ENCODE measurements around the gene ZC2HC1B. TPM values are rescaled to one million over a fixed set of nuclear protein-coding genes. Genes with fewer than 3 reads are reported as not detected.

Gene ZC2HC1B
- total RNA-seq, 3 donors from 2014 or later, result not detected

DNA sequence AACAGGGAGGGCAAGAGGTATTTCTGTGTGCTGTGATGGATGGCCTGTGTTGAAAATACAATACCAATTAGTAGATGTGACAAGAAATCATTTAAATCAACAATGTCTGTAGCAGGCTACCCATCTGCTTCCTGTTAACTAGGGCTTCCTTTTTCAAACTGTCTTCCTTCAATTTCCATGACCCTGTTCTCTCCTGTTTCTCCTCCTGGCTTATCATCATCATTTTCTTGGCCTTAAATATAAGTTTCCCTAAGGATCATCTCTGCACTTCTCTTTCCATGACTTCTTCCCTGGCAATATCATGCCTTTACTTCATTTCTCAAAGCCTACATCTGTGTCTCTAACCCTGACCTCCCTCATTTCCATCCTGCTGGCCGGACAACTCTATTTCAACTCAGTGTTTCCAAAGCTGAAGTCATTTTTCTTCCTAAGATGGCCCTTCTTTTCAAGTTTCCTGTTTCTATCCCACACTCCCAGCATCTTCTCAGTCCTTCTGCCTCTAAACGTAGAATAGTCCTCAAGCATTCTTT, 18.2 kb downstream of the ZC2HC1B start:
- DNase-seq, result no peak
- no peak for ATAC-seq
- intact Hi-C loops (cut with DNase I, micrococcal nuclease), result no loop called here
- H3K9me3 ChIP-seq, result no peaks in the 10 kb centered on the region
- no peak overlapping the region for H3K4me3 ChIP-seq
- TF ChIP-seq, protein P1, sequence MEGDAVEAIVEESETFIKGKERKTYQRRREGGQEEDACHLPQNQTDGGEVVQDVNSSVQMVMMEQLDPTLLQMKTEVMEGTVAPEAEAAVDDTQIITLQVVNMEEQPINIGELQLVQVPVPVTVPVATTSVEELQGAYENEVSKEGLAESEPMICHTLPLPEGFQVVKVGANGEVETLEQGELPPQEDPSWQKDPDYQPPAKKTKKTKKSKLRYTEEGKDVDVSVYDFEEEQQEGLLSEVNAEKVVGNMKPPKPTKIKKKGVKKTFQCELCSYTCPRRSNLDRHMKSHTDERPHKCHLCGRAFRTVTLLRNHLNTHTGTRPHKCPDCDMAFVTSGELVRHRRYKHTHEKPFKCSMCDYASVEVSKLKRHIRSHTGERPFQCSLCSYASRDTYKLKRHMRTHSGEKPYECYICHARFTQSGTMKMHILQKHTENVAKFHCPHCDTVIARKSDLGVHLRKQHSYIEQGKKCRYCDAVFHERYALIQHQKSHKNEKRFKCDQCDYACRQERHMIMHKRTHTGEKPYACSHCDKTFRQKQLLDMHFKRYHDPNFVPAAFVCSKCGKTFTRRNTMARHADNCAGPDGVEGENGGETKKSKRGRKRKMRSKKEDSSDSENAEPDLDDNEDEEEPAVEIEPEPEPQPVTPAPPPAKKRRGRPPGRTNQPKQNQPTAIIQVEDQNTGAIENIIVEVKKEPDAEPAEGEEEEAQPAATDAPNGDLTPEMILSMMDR (IDR thresholded peaks at IDR 0.05), result no peak
- H3K4me1 ChIP-seq (ENCODE audit: low read depth), result no peaks in the 10 kb centered on the region
- no peaks in the 10 kb centered on the region for H3K36me3 ChIP-seq (ENCODE audit: low read depth)

DNA sequence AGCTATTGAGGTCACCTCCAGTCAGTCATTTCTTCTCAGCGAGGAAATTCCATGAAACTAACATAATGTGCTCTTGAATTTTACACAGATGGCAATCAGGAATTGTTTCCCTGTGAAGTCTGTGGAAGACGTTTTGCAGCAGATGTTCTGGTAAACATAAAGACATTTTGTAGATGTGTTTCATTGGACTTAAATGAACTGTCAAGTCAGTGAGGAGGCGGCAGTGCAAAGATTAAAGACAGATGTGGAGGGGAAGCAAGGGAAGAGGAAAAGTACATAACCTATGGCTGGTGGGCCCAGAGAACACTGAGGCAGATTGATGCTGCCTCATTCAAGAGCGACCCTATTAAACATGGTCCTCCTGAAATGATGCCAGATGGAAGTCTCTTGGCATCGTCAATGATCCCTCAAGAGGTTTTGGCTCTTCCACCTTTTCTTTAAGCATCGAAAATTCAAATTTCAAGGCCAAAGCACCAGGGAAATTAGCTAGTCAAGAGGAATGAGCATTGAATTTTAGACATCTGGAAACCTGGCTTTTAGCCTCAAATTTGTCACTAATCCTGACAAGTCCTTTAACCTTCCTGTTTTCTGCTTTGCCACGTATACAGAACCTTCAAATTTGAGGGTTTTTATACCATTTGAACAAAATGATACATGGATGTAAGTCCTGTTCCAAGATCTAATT, 20.1 kb downstream of the ZC2HC1B start:
- ATAC-seq (no peak), DNase-seq (no peak)
- Histone ChIP-seq H3K9me3 (no peaks in the 10 kb centered on the region), H3K36me3 (ENCODE audit: low read depth) (no peaks in the 10 kb centered on the region), H3K4me3 (no peak overlapping the region), H3K4me1 (ENCODE audit: low read depth) (no peaks in the 10 kb centered on the region)
- intact Hi-C loops (cut with DNase I, micrococcal nuclease), result no loop called here
- TF ChIP-seq, protein P1 (IDR thresholded peaks at IDR 0.05), result no peak

DNA sequence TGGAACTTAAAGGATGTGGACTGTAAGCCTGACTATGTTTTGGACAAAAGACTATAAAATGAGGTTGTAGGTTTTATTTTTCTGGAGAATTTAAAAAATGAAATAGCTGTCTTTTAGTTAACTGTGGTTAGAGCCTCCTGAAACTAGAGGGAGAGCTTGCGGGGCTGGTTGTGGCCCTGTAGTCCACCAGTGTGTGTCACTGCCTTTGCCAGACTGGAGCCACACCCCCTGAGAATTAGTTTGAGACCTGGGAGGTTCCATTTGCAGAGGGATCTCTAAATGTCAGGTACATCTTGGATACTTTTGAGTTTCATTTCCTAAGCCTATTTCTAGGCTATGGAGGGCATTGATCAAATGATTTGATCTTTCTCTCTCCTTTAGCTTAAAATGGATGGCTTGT, 20.8 kb downstream of the ZC2HC1B start:
- Histone ChIP-seq H3K4me1 (ENCODE audit: low read depth) (no peaks in the 10 kb centered on the region), H3K36me3 (ENCODE audit: low read depth) (no peaks in the 10 kb centered on the region), H3K4me3 (no peak overlapping the region), H3K9me3 (no peaks in the 10 kb centered on the region)
- intact Hi-C loops (cut with DNase I, micrococcal nuclease), result no loop called here
- TF ChIP-seq, protein P1 (IDR thresholded peaks at IDR 0.05), result no peak
- ATAC-seq, result no peak
- DNase-seq, result no peak

DNA sequence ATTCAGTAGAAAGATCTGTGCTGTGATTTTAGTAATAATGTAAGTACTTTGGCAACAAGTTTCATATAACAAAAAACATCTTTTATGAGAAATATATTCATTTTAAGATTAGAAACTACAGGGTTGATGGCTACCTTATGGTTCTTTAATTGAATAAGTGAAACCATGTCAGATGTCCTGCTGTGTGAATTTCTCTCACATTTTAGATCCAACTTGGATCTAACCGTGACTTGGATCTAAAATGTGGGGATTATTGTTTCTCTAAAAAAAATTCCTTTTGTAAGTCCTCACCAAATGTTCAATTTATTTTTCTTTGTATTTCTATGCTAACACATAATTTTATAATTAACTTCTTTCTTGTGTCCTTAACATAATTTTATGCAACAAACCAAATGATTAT, 30.4 kb downstream of the ZC2HC1B start:
- Histone ChIP-seq H3K4me3 (no peak overlapping the region), H3K36me3 (ENCODE audit: low read depth) (no peaks in the 10 kb centered on the region), H3K4me1 (ENCODE audit: low read depth) (no peaks in the 10 kb centered on the region), H3K9me3 (no peaks in the 10 kb centered on the region)
- intact Hi-C loops (cut with DNase I, micrococcal nuclease), result no loop called here
- TF ChIP-seq, protein P1 (IDR thresholded peaks at IDR 0.05), result no peak
- ATAC-seq (no peak), DNase-seq (no peak)

DNA sequence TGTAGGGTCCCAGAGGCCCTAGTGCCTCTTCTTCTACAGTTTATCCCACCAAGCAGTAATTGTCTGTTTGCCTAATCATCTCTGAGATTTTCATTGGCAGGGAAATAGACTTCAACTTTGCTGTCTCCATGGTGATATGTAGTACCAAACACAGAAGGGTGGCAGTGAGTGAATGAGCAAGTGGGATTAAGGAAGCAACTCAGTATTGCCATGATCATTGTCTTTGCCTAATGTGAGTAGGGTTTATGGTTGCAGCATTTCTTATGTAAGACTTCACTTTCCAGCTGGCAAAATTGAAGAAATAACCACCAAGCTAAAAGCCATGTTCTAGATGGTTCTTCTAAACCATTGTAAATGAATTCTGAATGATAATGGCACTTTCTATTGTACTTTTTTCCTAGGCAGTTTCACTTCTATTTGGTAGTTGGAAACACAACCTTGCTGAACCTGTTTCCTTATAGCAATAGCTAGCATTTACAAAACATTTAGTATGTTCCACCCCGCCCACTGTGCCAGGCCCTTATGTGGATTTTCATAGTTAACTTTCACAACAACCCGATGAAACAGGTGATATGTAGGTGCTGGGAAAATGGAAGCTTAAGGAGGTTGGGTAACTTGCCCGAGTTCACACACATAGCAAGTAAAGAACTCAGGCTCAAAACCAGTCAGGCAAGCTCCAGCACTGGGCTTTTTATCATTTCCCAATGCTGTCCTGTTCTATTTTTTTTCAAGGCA, 32.0 kb downstream of the ZC2HC1B start:
- no peaks in the 10 kb centered on the region for H3K36me3 ChIP-seq (ENCODE audit: low read depth)
- H3K4me3 ChIP-seq, result no peak overlapping the region
- TF ChIP-seq, protein P1 (IDR thresholded peaks at IDR 0.05), result no peak
- DNase-seq (peak; percentile 49 to 71 (median 54)), ATAC-seq (peak; percentile 95)
- H3K4me1 ChIP-seq (ENCODE audit: low read depth), result no peaks in the 10 kb centered on the region
- intact Hi-C loops (cut with DNase I, micrococcal nuclease), result no loop called here
- no peaks in the 10 kb centered on the region for H3K9me3 ChIP-seq
